GM12878 (cell line): ENCODE results near the gene AGBL4. TPM values are rescaled to one million over a fixed set of nuclear protein-coding genes. Genes with fewer than 3 reads are reported as not detected.

ENCODE experiments used
- ATAC-seq: fragments of 200-7000 bp; cut with Tn5 transposase; 3 replicates; pipeline ENCODE4 v1.9.1; 2020; ENCODE audit warnings: mild to moderate bottlenecking, moderate library complexity
- BruUV-seq: library from RNA; stranded (reverse); fragments of 400-500 nt; replicated peaks from 2 replicates; lab custom pipeline; 2021; lab: Mats Ljungman, UMichigan
- CTCF ChIA-PET: fragments of 300-600 bp; sonication (Branson Sonifier 250); formaldehyde crosslinking; extraction: SDS; loops from one replicate; lab custom pipeline; 2021; ENCODE audit warnings: inconsistent platforms; lab: Yijun Ruan, JAX
- POLR2A ChIA-PET: fragments of 350-600 bp; formaldehyde crosslinking; extraction: SDS; loops from one replicate; lab custom pipeline; 2021; ENCODE audit warnings: inconsistent platforms; lab: Charles Lee
- RAD21 ChIA-PET: fragments of 300-600 bp; sonication (Branson Sonifier 250); formaldehyde crosslinking; loops from one replicate; lab custom pipeline; 2023; ENCODE audit warnings: antibody characterized with exemption; ENCODE audit not compliant: unreplicated experiment; lab: Charles Lee
- SMC1A ChIA-PET: fragments of 300-600 bp; sonication (Branson Sonifier 250); formaldehyde crosslinking; loops from one replicate; lab custom pipeline; 2023; ENCODE audit not compliant: unreplicated experiment, uncharacterized antibody; lab: Charles Lee
- DNase-seq: peaks from one replicate; pipeline ENCODE4 v3.0.0-alpha.2; 2011; ENCODE audit warnings: low read depth, low spot score
- FAIRE-seq: peaks from 3 replicates; lab custom pipeline; 2011; peaks lifted over from hg19 to GRCh38; lab: Jason Lieb, UNC
- H2AFZ ChIP-seq: 2 replicates; pipeline ENCODE4 v1.6.0; 2011; ENCODE audit warnings: low read depth, low read length, control low read depth; ENCODE audit not compliant: control insufficient read depth
- H3K27ac ChIP-seq: 2 replicates; pipeline ENCODE4 v1.5.1; 2011; ENCODE audit warnings: control low read depth; ENCODE audit not compliant: control insufficient read depth, insufficient read depth
- H3K27me3 ChIP-seq, 2 experiments: replicated peaks in 1 of 2; 2 replicates each; pipeline versions ENCODE4 v1.6.0 to v1.6.1; 2011; ENCODE audit warnings: low read length in 1 of 2; ENCODE audit not compliant: control insufficient read depth in 2 of 2, insufficient read depth in 2 of 2
- H3K36me3 ChIP-seq, 2 experiments: 2 replicates each; pipeline ENCODE4 v1.5.1; 2011; ENCODE audit warnings: low read length in 1 of 2; ENCODE audit not compliant: control insufficient read depth in 2 of 2, insufficient read depth in 2 of 2
- H3K4me1 ChIP-seq: 2 replicates; pipeline ENCODE4 v1.6.1; 2011; ENCODE audit warnings: mild to moderate bottlenecking, low read length, moderate library complexity, mixed read lengths; ENCODE audit not compliant: control insufficient read depth, insufficient read depth
- H3K4me2 ChIP-seq: 2 replicates; pipeline ENCODE4 v1.6.0; 2011; ENCODE audit warnings: control low read depth; ENCODE audit not compliant: control insufficient read depth, insufficient read depth
- H3K4me3 ChIP-seq: fragments of 200-600 bp; sonication (generic); 2 replicates; pipeline ENCODE4 v1.5.1; 2016
- H3K79me2 ChIP-seq: 2 replicates; pipeline ENCODE4 v1.6.0; 2011; ENCODE audit warnings: low read length; ENCODE audit not compliant: control insufficient read depth, insufficient read depth
- H3K9ac ChIP-seq: 2 replicates; pipeline ENCODE4 v1.8.0; 2011; ENCODE audit warnings: low read length, control low read depth, mixed read lengths; ENCODE audit not compliant: control insufficient read depth, insufficient read depth
- H3K9me3 ChIP-seq: replicated peaks from 3 replicates; pipeline ENCODE4 v1.5.1; 2011; ENCODE audit warnings: mild to moderate bottlenecking, low read length; ENCODE audit not compliant: control insufficient read depth, insufficient read depth
- H4K20me1 ChIP-seq: 2 replicates; pipeline ENCODE4 v1.6.0; 2011; ENCODE audit not compliant: control insufficient read depth, insufficient read depth
- BHLHE40 ChIP-seq, 2 experiments: fragments of 450-650 bp in 1 of 2; IDR thresholded peaks; 2 replicates each; pipeline ENCODE4 v1.6.1; 2011 to 2017; ENCODE audit warnings: low read depth in 2 of 2, borderline replicate concordance in 1 of 2, improper control_type of control experiment in 1 of 2, low read length in 1 of 2, mild to moderate bottlenecking in 1 of 2
- CBFB ChIP-seq: IDR thresholded peaks from 2 replicates; pipeline ENCODE4 v1.6.1; 2016; ENCODE audit warnings: antibody characterized with exemption, low read depth
- CHD2 ChIP-seq: IDR thresholded peaks from 2 replicates; pipeline ENCODE4 v1.6.1; 2011; ENCODE audit warnings: low read depth, low read length, improper control_type of control experiment, borderline replicate concordance
- EP300 ChIP-seq, 2 experiments: fragments of 150-350 bp in 1 of 2; IDR thresholded peaks; 2 replicates each; pipeline ENCODE4 v1.6.1; 2011 to 2012; ENCODE audit warnings: low read depth in 2 of 2, low read length in 2 of 2, borderline replicate concordance in 1 of 2, improper control_type of control experiment in 1 of 2, inconsistent platforms in 1 of 2; ENCODE audit not compliant: control insufficient read depth in 1 of 2
- IRF3 ChIP-seq: fragments of 450-650 bp; IDR thresholded peaks from 2 replicates; pipeline ENCODE4 v1.6.1; 2014; ENCODE audit warnings: mild to moderate bottlenecking
- MEF2B ChIP-seq: fragments of 450-650 bp; IDR thresholded peaks from 2 replicates; pipeline ENCODE4 v1.6.1; 2018; ENCODE audit warnings: mild to moderate bottlenecking, moderate library complexity; ENCODE audit not compliant: partially characterized antibody, poor library complexity, severe bottlenecking
- RAD51 ChIP-seq: fragments of 450-650 bp; IDR thresholded peaks from 2 replicates; pipeline ENCODE4 v1.6.1; 2016; ENCODE audit warnings: moderate library complexity, mild to moderate bottlenecking, inconsistent platforms
- REST ChIP-seq: IDR thresholded peaks from 2 replicates; pipeline ENCODE4 v1.6.1; 2012; ENCODE audit warnings: mild to moderate bottlenecking, low read depth, low read length
- STAT3 ChIP-seq: IDR thresholded peaks from 2 replicates; pipeline ENCODE4 v1.6.1; 2011; ENCODE audit warnings: low read depth, low read length, improper control_type of control experiment
- TAF1 ChIP-seq: IDR thresholded peaks from 2 replicates; pipeline ENCODE4 v1.6.1; 2011; ENCODE audit warnings: mild to moderate bottlenecking, low read depth, low read length, borderline replicate concordance
- ZBTB4 ChIP-seq: fragments of 450-650 bp; formaldehyde crosslinking; IDR thresholded peaks from 2 replicates; pipeline ENCODE4 v1.4.0; 2022; ENCODE audit warnings: mild to moderate bottlenecking, moderate library complexity
- WGBS: methylation state at CpG from one replicate; pipeline ENCODE4 v1.1.6; 2016; ENCODE audit warnings: low lambda C conversion rate; ENCODE audit not compliant: insufficient replicate concordance, insufficient coverage; ENCODE audit errors: missing lambda C conversion rate; 5-methylcytosine and 5-hydroxymethylcytosine counted together
- in situ Hi-C: fragments of 300-500 bp; cut with MboI; formaldehyde crosslinking; loops from 9 replicates; pipeline ENCODE4 v1.14.3; 2018; ENCODE audit warnings: mixed read lengths
- intact Hi-C: fragments of 100-400 bp; cut with micrococcal nuclease; formaldehyde crosslinking; loops from one replicate; pipeline ENCODE4 v1.14.2; 2022; ENCODE audit not compliant: unreplicated experiment
- polyA plus RNA-seq, 11 experiments: library from polyadenylated mRNA; depleted of rRNA in 4 of 11; unstranded in 6 of 11; stranded (reverse) in 5 of 11; fragments of >200 nt; fragmentation: Nextera tagmentation in 4 of 11; fragmentation: Illumina TruSeq in 1 of 11; extraction: Ambion mirVana in 4 of 11; extraction: Trizol in 1 of 11; gene quantifications; 1 replicate in 1 of 11; 2 replicates in 10 of 11; pipeline versions ENCODE4 v1.2.1 to v1.2.3, GENCODE V29; 2011 to 2016; ENCODE audit warnings: inconsistent platforms in 2 of 11, missing spikeins in 2 of 11, low read depth in 1 of 11
- total RNA-seq, 4 experiments: library from RNA; depleted of rRNA in 3 of 4; stranded (reverse); fragments of >200 nt in 3 of 4; fragmentation: Illumina TruSeq in 1 of 4; extraction: Trizol in 1 of 4; gene quantifications; 2 replicates each; pipeline versions ENCODE4 v1.2.1 to v1.2.3, GENCODE V29; 2013 to 2021
- TF ChIP-seq, protein P1 (sequence below): IDR thresholded peaks from 2 replicates; pipeline ENCODE4 v1.6.1; 2011; ENCODE audit warnings: mild to moderate bottlenecking, low read depth, low read length, moderate library complexity; ENCODE audit not compliant: insufficient replicate concordance

Gene AGBL4
- total and polyA plus RNA-seq, 10 of the 15 experiments (the other 5 are each of a cell fraction or from before 2014, with no cell fraction given) = 0.31 TPM; not detected in 9

DNA sequence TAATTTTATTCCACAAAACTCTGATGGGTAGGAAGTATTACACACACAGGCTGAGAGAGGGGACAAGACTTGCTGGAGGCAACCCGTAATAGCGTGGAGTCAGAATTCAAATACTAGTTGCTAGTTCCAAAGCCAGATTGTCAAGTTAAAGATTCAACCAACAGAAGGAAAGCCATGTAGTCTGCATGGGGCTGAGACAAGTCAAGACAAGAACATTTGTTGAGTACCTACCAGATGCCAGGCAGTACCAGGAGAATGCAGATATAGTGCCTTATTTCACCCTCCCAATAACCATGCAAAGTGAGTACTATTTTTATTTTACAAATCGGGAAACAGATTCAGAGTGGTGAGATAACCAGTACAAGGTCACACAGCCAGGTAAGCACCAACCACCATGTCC, 1441.3 kb downstream of the AGBL4 start:
- Histone ChIP-seq H3K79me2 (no peaks in the 10 kb centered on the region), H3K36me3 (no peaks in the 10 kb centered on the region), H3K4me2 (no peak overlapping the region), H3K4me1 (no peaks in the 10 kb centered on the region), H3K27me3 (no peaks in the 10 kb centered on the region), H4K20me1 (no peaks in the 10 kb centered on the region), H2AFZ (no peak overlapping the region), H3K27ac (no peak overlapping the region), H3K9ac (no peak overlapping the region), H3K9me3 (no peaks in the 10 kb centered on the region), H3K4me3 (no peak overlapping the region)
- ATAC-seq = no peak
- no peak for FAIRE-seq
- intact Hi-C loops (no loop called here), in situ Hi-C loops (no loop called here)
- POLR2A ChIA-PET = no interaction called here
- RAD21 ChIA-PET = no interaction called here
- DNase-seq = no peak
- BruUV-seq = no TSS peak
- 32% methylated on average over 3 of the region's 3 CpGs for WGBS
- SMC1A ChIA-PET = no interaction called here
- CTCF ChIA-PET = no interaction called here
- TF ChIP-seq, protein P1, sequence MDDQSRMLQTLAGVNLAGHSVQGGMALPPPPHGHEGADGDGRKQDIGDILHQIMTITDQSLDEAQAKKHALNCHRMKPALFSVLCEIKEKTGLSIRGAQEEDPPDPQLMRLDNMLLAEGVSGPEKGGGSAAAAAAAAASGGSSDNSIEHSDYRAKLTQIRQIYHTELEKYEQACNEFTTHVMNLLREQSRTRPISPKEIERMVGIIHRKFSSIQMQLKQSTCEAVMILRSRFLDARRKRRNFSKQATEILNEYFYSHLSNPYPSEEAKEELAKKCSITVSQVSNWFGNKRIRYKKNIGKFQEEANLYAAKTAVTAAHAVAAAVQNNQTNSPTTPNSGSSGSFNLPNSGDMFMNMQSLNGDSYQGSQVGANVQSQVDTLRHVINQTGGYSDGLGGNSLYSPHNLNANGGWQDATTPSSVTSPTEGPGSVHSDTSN = no peak
- TF ChIP-seq STAT3 (no peak), REST (no peak), IRF3 (no peak), BHLHE40 (IDR thresholded peaks at IDR 0.05; ENCODE audit: borderline replicate concordance in 1 of 2, low read depth in 2 of 2, low read length in 1 of 2) (no peak), TAF1 (no peak), CHD2 (no peak), CBFB (no peak), RAD51 (no peak), MEF2B (no peak), ZBTB4 (no peak), EP300 (IDR thresholded peaks at IDR 0.05; ENCODE audit: borderline replicate concordance in 1 of 2, control insufficient read depth in 1 of 2, low read depth in 2 of 2, low read length in 2 of 2) (no peak)
